ENCODE results near the gene TIMM44.

- TF ChIP-seq POLR2A (IDR thresholded peaks at IDR 0.05) (no peak), CTCF (IDR thresholded peaks at IDR 0.05) (no peak), EP300 (IDR thresholded peaks at IDR 0.05) (no peak)
Measured at GRCh38 chr19:7973883-7974282, 30.4 kb upstream of the TIMM44 start.

Data from sigmoid colon (tissue), 4 donors.